ENCODE results near the gene CCDC57. TPM values are rescaled to one million over a fixed set of nuclear protein-coding genes. Genes with fewer than 3 reads are reported as not detected.

The CCDC57 gene
- total RNA-seq, 1 donor from 2014 or later = 15.0 TPM

DNA sequence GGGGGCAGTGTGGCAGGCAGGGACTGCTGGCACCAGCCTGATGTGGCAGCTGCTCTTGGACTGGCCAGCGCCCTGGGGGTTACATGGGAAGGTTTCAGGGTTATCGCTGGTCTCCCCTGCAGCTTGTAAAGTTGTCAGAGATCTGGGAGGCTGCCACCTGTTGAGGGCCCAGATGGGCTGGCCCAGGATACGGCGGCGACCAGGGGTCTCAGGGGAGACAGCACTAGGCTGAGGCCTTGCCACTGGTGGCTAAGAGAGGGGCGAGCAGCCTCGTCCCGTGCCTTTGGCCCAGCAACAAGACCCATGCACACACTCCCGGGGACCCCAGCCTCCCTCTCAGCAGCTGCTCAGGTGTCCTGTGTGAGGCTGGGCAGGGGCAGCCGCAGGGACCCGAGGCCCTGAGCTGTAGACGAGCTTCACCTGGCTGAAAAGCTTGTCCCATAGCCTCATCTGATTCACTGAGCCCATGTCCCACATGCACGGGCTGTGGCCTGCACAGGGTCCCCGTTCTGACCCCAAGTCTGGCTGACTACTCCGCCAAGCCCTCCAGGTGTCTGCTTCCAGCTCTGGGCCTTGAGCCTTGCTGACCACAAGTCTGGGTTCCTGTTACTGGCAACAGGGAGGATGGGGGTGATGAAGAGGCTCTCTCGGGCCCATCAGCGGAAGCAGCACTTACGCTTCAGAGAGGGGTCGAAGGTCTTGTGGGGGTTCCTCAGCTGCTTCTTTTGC lies 153.2 kb downstream of the CCDC57 start:
- Histone ChIP-seq H4K20me1 (ENCODE audit: low read depth) (peaks cover 8% of the 10 kb centered on the region), H3K79me2 (ENCODE audit: low read depth) (peaks cover 2% of the 10 kb centered on the region), H3K27ac (no peak overlapping the region), H3K4me1 (no peaks in the 10 kb centered on the region), H3F3A (ENCODE audit: low read depth) (no peaks in the 10 kb centered on the region), H2AFZ (replicated peaks) (no peak overlapping the region), H3K36me3 (no peaks in the 10 kb centered on the region), H3K4me3 (no peak overlapping the region), H3K27me3 (no peaks in the 10 kb centered on the region), H3K9ac (no peak overlapping the region), H3K4me2 (no peak overlapping the region), H3K9me3 (ENCODE audit: low read depth) (no peaks in the 10 kb centered on the region)
- Mint-ChIP-seq H3K27me3 (ENCODE audit: insufficient read depth, low read depth) (no peaks in the 10 kb centered on the region), H3K4me1 (peaks cover 4% of the 10 kb centered on the region), H3K4me3 (no peak overlapping the region), H3K36me3 (peaks cover 3% of the 10 kb centered on the region), H3K27ac (no peak overlapping the region), H3K9me3 (no peaks in the 10 kb centered on the region)
- DNase-seq (ENCODE audit: low spot score) = no peak
- TF ChIP-seq, protein P1, sequence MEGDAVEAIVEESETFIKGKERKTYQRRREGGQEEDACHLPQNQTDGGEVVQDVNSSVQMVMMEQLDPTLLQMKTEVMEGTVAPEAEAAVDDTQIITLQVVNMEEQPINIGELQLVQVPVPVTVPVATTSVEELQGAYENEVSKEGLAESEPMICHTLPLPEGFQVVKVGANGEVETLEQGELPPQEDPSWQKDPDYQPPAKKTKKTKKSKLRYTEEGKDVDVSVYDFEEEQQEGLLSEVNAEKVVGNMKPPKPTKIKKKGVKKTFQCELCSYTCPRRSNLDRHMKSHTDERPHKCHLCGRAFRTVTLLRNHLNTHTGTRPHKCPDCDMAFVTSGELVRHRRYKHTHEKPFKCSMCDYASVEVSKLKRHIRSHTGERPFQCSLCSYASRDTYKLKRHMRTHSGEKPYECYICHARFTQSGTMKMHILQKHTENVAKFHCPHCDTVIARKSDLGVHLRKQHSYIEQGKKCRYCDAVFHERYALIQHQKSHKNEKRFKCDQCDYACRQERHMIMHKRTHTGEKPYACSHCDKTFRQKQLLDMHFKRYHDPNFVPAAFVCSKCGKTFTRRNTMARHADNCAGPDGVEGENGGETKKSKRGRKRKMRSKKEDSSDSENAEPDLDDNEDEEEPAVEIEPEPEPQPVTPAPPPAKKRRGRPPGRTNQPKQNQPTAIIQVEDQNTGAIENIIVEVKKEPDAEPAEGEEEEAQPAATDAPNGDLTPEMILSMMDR (IDR thresholded peaks at IDR 0.05) = no peak
- TF ChIP-seq EZH2phosphoT487 (IDR thresholded peaks at IDR 0.05) (no peak), EZH2 (IDR thresholded peaks at IDR 0.05) (no peak)

DNA sequence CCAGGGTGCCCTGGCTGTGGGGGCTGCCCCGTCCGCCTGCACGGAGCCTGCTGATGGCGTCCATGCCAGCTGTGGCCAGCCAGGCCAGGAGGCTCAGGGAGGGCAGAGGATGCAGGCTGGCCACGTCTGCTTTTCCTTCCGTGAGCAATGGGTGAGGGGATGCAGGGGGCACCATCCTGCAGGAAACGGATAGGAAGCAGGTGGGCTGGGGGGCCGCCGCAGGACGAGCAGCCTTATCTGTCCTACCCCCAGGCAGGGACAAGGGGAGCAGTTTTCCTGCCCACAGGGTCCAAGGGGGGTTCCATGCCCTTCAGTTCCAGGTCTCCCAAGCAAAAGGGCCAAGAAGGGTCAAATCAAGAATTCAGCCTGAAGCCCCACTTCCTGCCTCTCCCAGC lies 153.8 kb downstream of the CCDC57 start:
- Histone ChIP-seq H3F3A (ENCODE audit: low read depth) (no peaks in the 10 kb centered on the region), H3K79me2 (ENCODE audit: low read depth) (no peaks in the 10 kb centered on the region), H3K27ac (no peak overlapping the region), H3K36me3 (no peaks in the 10 kb centered on the region), H4K20me1 (ENCODE audit: low read depth) (peaks cover 8% of the 10 kb centered on the region), H3K9ac (no peak overlapping the region), H3K4me2 (no peak overlapping the region), H3K9me3 (ENCODE audit: low read depth) (no peaks in the 10 kb centered on the region), H2AFZ (replicated peaks) (no peak overlapping the region), H3K4me3 (no peak overlapping the region), H3K4me1 (no peaks in the 10 kb centered on the region), H3K27me3 (no peaks in the 10 kb centered on the region)
- H3K27me3 Mint-ChIP-seq (ENCODE audit: insufficient read depth, low read depth) = no peaks in the 10 kb centered on the region
- DNase-seq (ENCODE audit: low spot score) = no peak
- no peak overlapping the region for H3K27ac Mint-ChIP-seq
- no peaks in the 10 kb centered on the region for H3K4me1 Mint-ChIP-seq
- H3K4me3 Mint-ChIP-seq = no peak overlapping the region
- H3K36me3 Mint-ChIP-seq = peaks cover 3% of the 10 kb centered on the region
- no peaks in the 10 kb centered on the region for H3K9me3 Mint-ChIP-seq
- TF ChIP-seq EZH2phosphoT487 (IDR thresholded peaks at IDR 0.05) (no peak), EZH2 (IDR thresholded peaks at IDR 0.05) (no peak)
- TF ChIP-seq, protein P1 (IDR thresholded peaks at IDR 0.05) = no peak

DNA sequence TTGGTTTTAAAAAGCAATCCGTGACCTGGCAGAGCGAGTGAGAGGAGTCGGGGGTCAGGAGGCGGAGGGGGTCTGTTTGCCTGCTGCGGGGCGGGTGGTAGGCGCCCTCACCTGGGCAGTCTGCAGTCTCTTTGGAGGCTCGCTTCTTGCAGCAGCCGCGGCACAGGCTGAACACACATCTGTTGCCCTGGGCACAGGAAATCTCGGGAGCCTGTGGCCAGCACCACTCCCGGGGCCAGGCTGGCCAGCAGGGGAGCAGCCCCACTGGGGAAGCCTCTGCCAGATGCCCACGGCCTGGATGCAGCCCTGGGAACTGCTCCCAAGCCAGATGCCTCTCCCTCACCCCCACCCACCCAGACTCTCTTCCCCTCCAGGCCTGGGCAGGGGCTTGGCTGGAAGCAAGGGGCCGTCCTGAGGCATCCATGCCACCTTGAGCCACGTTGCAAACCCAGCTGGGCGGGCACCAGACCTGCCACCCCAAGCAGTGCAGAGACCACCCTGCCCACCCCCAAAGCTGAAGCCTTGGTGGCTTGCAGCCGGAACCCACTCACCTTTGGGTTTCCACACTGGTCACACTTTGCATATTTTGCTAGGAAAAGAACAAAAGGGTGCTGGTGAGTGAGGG lies 154.3 kb downstream of the CCDC57 start:
- no peak overlapping the region for H3K27ac Mint-ChIP-seq
- H3K36me3 Mint-ChIP-seq = peaks cover 3% of the 10 kb centered on the region
- Histone ChIP-seq H3F3A (ENCODE audit: low read depth) (no peaks in the 10 kb centered on the region), H3K36me3 (no peaks in the 10 kb centered on the region), H4K20me1 (ENCODE audit: low read depth) (peaks cover 8% of the 10 kb centered on the region), H2AFZ (replicated peaks) (no peak overlapping the region), H3K27me3 (no peaks in the 10 kb centered on the region), H3K9me3 (ENCODE audit: low read depth) (no peaks in the 10 kb centered on the region), H3K9ac (no peak overlapping the region), H3K79me2 (ENCODE audit: low read depth) (peaks cover under 1% of the 10 kb centered on the region), H3K4me3 (no peak overlapping the region), H3K4me1 (no peaks in the 10 kb centered on the region), H3K4me2 (no peak overlapping the region), H3K27ac (peak overlapping the region; percentile 13)
- H3K9me3 Mint-ChIP-seq = no peaks in the 10 kb centered on the region
- no peak for DNase-seq (ENCODE audit: low spot score)
- TF ChIP-seq EZH2 (IDR thresholded peaks at IDR 0.05) = no peak
- no peak for TF ChIP-seq EZH2phosphoT487 (IDR thresholded peaks at IDR 0.05)
- TF ChIP-seq, protein P1 (IDR thresholded peaks at IDR 0.05) = no peak
- H3K4me3 Mint-ChIP-seq = no peak overlapping the region
- no peaks in the 10 kb centered on the region for H3K27me3 Mint-ChIP-seq (ENCODE audit: insufficient read depth, low read depth)
- H3K4me1 Mint-ChIP-seq = peaks cover under 1% of the 10 kb centered on the region
